Heart left ventricle (tissue), 16 donors: ENCODE results near the gene PCNT. TPM values are rescaled to one million over a fixed set of nuclear protein-coding genes. Genes with fewer than 3 reads are reported as not detected.
A peak's percentile ranks its signal among the peaks of the same experiment; 100 is the strongest.

Source experiments
- ATAC-seq, 4 donors: fragments of 200-7000 bp; cut with Tn5 transposase; one replicate each; pipeline ENCODE4 v1.9.1; 2020 to 2022; ENCODE audit warnings: moderate library complexity in 4 of 4, mild to moderate bottlenecking in 3 of 4, moderate number of reproducible peaks in 1 of 4
- DNase-seq, 5 donors: peaks; one replicate each; pipeline ENCODE4 v3.0.0-alpha.2; 2020
- H3K27ac ChIP-seq, 12 donors: fragments of 200-600 bp; sonication (generic) in 4 of 12; one replicate each; pipeline versions ENCODE4 v1.5.0 to v1.8.0; 2016 to 2022; ENCODE audit warnings: mild to moderate bottlenecking in 2 of 12
- H3K27me3 ChIP-seq, 9 donors: fragments of 200-600 bp; sonication (generic) in 2 of 9; one replicate each; pipeline versions ENCODE4 v1.5.1 to v1.8.0; 2016 to 2022; ENCODE audit warnings: mild to moderate bottlenecking in 3 of 9
- H3K36me3 ChIP-seq, 9 donors: fragments of 200-600 bp; sonication (generic) in 2 of 9; one replicate each; pipeline versions ENCODE4 v1.5.0 to v1.8.0; 2018 to 2022; ENCODE audit warnings: mild to moderate bottlenecking in 2 of 9
- H3K4me1 ChIP-seq, 12 donors: fragments of 200-600 bp; sonication (generic) in 4 of 12; one replicate each; pipeline versions ENCODE4 v1.5.0 to v1.8.0; 2016 to 2022; ENCODE audit warnings: mild to moderate bottlenecking in 3 of 12
- H3K4me3 ChIP-seq, 12 donors: fragments of 200-600 bp; sonication (generic) in 4 of 12; one replicate each; pipeline versions ENCODE4 v1.5.0 to v1.8.0; 2017 to 2022; ENCODE audit warnings: mild to moderate bottlenecking in 9 of 12, moderate library complexity in 4 of 12
- H3K9me3 ChIP-seq, 12 donors: fragments of 200-600 bp; sonication (generic) in 4 of 12; one replicate each; pipeline versions ENCODE4 v1.5.0 to v1.8.0; 2016 to 2022; ENCODE audit warnings: mild to moderate bottlenecking in 1 of 12
- POLR2A ChIP-seq, 2 donors: fragments of 450-650 bp; IDR thresholded peaks; one replicate each; pipeline ENCODE4 v1.6.1; 2017; ENCODE audit warnings: antibody characterized with exemption in 2 of 2, mild to moderate bottlenecking in 2 of 2, moderate library complexity in 2 of 2
- WGBS, 4 donors: extraction: QIAGEN DNeasy Blood & Tissue Kit in 2 of 4; methylation state at CpG; one replicate each; pipeline versions ENCODE4 v1.1.5 to v1.1.7; 2013 to 2018; 5-methylcytosine and 5-hydroxymethylcytosine counted together
- intact Hi-C, 10 donors: fragments of 100-400 bp; cut with DNase I; formaldehyde crosslinking; loops; one replicate each; pipeline versions ENCODE4 v1.11.1 to v1.14.2; 2022
- polyA plus RNA-seq, 2 donors: library from polyadenylated mRNA; stranded (reverse); fragments of 200-250 nt; gene quantifications; one replicate each; pipeline ENCODE4 v1.2.3, GENCODE V29; 2013
- total RNA-seq, 9 donors: library from RNA; depleted of rRNA in 2 of 9; stranded (reverse); fragments of >200 nt in 2 of 9; fragmentation: NEBNext Ultra II Directional in 3 of 9; extraction: Animal tissue kit (Norgen Biotek cat#: 25700) in 3 of 9; gene quantifications; one replicate each; pipeline versions ENCODE4 v1.1.0 to v1.2.4, GENCODE V29; 2016 to 2023
- TF ChIP-seq, protein P1 (sequence below), 12 donors: fragments of 200-600 bp; sonication (generic) in 4 of 12; IDR thresholded peaks; one replicate each; pipeline versions ENCODE4 v1.5.0 to v1.8.0; 2018 to 2022; ENCODE audit warnings: antibody characterized with exemption in 12 of 12, mild to moderate bottlenecking in 5 of 12
- donor health status: ischemic (EF 13 %, LVEDD 7.1; RV severe dilation, severe dysfunction).
- donor health status: healthy with polysubstance abuse.
- donor health status: DM: no; HTN: yes; CAD: no.
- donor health status: DM: no; HTN: no; CAD: no.
- donor health status: ischemic (EF 25% LVEDD 6.9; RV normal size, moderate dysfunction).
- donor health status: ischemic (EF 25% LVEDD 5.7; RV mildly dilated, moderate dysfunction).
- donor health status: healthy.
- donor health status: DM: yes; HTN: yes; CAD: no.
- donor health status: ischemic (EF 35%, LVEDD 5.7; RV mildly dilated, moderate dysfunction).
- donor health status: nonischemic (EF 11% LVEDD 7.7; RV severe dilation, severe dysfunction).
- donor health status: DM: yes; HTN: yes; CAD: no.
- donor health status: PGD.
- donor health status: ischemic (EF 29% LVEDD 5.4; RV normal size, mild dysfunction).
- donor health status: nonischemic (EF 23%, LVEDD 6.1; RV moderate dilation, normal function).

The PCNT gene
- total and polyA plus RNA-seq, 11 donors, result 17.0 to 73.0 (median 36.7) TPM

DNA sequence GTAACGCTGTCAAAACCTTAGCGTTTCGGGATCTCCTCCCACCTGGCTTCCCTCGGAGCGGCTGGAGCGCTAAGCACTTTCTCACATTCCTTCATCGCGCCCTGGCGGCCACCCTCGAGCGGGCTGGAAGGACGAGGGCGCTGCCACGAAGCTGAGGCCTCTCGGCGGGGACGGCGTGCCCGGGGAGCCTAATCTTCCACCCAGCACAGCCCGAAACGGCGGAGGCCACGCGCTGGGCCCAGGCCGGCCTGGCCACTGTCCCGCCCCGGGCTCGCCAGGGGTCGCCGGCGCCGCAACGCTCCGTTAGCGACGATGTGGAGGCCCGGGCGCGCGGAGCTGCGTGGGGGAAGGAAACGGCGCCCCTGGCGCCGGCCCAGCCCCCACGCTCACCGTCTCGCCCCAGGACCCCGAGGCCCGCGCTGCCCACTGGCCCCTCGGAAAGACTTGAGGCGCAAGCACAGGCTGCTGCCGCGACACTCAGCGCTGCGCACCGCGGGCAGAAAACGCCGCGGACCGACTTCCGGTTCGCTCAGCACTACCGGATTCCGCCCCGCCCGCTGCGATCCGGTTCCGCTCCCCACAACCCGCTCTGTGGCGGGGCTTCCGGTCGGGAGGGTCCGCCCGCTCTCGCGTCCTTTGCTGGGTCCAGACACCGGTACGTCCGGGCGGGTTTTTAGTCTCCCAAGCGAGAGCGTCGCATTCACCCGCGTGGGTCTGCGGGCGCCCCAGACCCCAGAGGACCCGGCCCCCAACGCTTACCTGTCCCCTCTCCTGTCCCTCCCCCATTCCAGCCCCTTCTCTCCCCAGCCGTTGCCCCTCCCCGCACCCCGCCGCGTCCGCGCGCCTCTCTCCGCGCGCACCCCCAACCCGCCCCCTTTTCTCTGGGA, 38.0 kb upstream of the PCNT start, which contains the start of gene YBEY:
TSS of gene YBEY (plus strand) at position 582 of the 887 bp plus-strand sequence. CDS start 572 bp downstream, outside the sequence.
- TF ChIP-seq POLR2A (IDR thresholded peaks at IDR 0.05), result peak in 1 of 2 donors; percentile 72
- TF ChIP-seq, protein P1, sequence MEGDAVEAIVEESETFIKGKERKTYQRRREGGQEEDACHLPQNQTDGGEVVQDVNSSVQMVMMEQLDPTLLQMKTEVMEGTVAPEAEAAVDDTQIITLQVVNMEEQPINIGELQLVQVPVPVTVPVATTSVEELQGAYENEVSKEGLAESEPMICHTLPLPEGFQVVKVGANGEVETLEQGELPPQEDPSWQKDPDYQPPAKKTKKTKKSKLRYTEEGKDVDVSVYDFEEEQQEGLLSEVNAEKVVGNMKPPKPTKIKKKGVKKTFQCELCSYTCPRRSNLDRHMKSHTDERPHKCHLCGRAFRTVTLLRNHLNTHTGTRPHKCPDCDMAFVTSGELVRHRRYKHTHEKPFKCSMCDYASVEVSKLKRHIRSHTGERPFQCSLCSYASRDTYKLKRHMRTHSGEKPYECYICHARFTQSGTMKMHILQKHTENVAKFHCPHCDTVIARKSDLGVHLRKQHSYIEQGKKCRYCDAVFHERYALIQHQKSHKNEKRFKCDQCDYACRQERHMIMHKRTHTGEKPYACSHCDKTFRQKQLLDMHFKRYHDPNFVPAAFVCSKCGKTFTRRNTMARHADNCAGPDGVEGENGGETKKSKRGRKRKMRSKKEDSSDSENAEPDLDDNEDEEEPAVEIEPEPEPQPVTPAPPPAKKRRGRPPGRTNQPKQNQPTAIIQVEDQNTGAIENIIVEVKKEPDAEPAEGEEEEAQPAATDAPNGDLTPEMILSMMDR (IDR thresholded peaks at IDR 0.05), result peak in 9 of 12 donors; percentile 15 to 63 (median 41)
- intact Hi-C loops, result loop anchor here in 8 of 10 donors (1.0 to 5.0 kb wide), 3 partner anchors 36 to 39 kb away; partner anchors contain the start of genes PCNT (in 8 of the 8) and C21orf58 (in 4 of the 8)
- WGBS, 4 donors, result 0% methylated on average over 37 to 105 of the region's 105 CpGs
- Histone ChIP-seq H3K27ac (peak within 1 kb of the TSS; percentile 85 to 99 (median 98)), H3K9me3 (no peaks in the 10 kb centered on the region), H3K4me3 (peak within 1 kb of the TSS; percentile 70 to 99 (median 89)), H3K27me3 (no peaks in the 10 kb centered on the region), H3K36me3 (peaks cover 0 to 50% (median 34%) of the 10 kb centered on the region in 9 donors), H3K4me1 (peaks cover 0 to 68% (median 49%) of the 10 kb centered on the region in 12 donors)
- peak; percentile 95 to 98 (median 98) for ATAC-seq
- DNase-seq, result peak; percentile 91 to 95 (median 93)

DNA sequence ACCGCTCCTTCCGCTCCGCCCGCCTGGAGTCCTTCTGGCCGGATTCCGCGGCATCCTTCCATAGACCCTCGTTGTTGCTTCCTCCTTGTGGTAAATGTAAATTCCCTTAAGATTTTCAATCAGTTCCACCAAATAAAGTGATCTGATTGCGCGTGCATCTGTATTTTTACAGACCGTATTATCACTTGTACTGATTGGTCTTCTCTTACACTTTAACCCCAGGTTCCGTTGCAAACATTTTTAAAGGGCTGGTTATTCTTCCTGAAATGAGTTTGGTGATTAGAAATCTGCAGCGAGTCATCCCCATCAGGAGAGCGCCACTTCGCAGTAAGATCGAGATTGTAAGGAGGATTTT, 37.3 kb upstream of the PCNT start:
- 0 to 1% (median 0%) methylated on average over 16 of the region's 16 CpGs for WGBS, 4 donors
- no peak for ATAC-seq

DNA sequence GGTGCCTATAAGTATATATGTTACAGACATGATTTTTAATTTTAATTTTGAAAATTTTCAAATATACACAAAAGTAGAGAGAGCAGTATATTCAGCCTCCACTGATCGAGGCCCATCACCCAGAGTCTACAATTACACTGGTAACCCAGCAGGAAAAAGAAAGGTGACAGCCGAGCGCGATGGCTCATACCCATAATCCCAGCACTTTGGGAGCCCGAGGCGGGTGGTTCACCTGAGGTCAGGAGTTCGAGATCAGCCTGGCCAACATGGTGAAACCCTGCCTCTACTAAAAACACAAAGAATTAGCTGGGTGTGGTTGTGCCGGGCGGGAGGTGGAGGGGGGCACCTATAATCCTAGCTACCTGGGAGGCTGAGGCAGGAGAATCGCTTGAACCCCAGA, 36.4 kb upstream of the PCNT start:
- intact Hi-C loops, result loop anchor here in 5 of 10 donors (2.0 to 5.0 kb wide), 2 partner anchors 35 to 37 kb away; partner anchors contain the start of genes PCNT (in 5 of the 5) and C21orf58 (in 4 of the 5)
- H3K27me3 ChIP-seq, result no peaks in the 10 kb centered on the region
- peaks cover 0 to 53% (median 36%) of the 10 kb centered on the region in 12 donors for H3K4me1 ChIP-seq
- TF ChIP-seq, protein P1 (IDR thresholded peaks at IDR 0.05), result no peak
- no peak for TF ChIP-seq POLR2A (IDR thresholded peaks at IDR 0.05)
- peak overlapping the region in 2 of 12 donors; percentile 94 to 98 for H3K27ac ChIP-seq
- 86 to 96% (median 89%) methylated on average over 10 of the region's 10 CpGs for WGBS, 4 donors
- no peak for ATAC-seq
- no peaks in the 10 kb centered on the region for H3K9me3 ChIP-seq
- no peak for DNase-seq
- H3K36me3 ChIP-seq, result peaks cover 0 to 48% (median 31%) of the 10 kb centered on the region in 9 donors
- peak overlapping the region in 3 of 12 donors; percentile 81 to 93 (median 85) for H3K4me3 ChIP-seq

More for the DNA sequence above, 37.3 kb upstream of the PCNT start:
- no peaks in the 10 kb centered on the region for H3K9me3 ChIP-seq
- no peak for DNase-seq
- H3K27ac ChIP-seq, result peak overlapping the region; percentile 85 to 99 (median 98)
- no peak for TF ChIP-seq POLR2A (IDR thresholded peaks at IDR 0.05)
- TF ChIP-seq, protein P1 (IDR thresholded peaks at IDR 0.05), result no peak
- H3K4me3 ChIP-seq, result peak overlapping the region; percentile 70 to 99 (median 89)
- H3K27me3 ChIP-seq, result no peaks in the 10 kb centered on the region
- intact Hi-C loops, result loop anchor here in 6 of 10 donors (1.0 to 5.0 kb wide), 3 partner anchors 36 to 38 kb away; partner anchors contain the start of genes PCNT (in 6 of the 6) and C21orf58 (in 4 of the 6)
- peaks cover 0 to 62% (median 46%) of the 10 kb centered on the region in 12 donors for H3K4me1 ChIP-seq
- H3K36me3 ChIP-seq, result peaks cover 0 to 50% (median 33%) of the 10 kb centered on the region in 9 donors
